GM18520 (cell line): ENCODE results near the gene LENG8.

Experiments used
- ATAC-seq: cut with Tn5 transposase; IDR thresholded peaks from one replicate; pipeline ENCODE4 v1.9.1; 2021; ENCODE audit not compliant: unreplicated experiment

Gene LENG8

DNA sequence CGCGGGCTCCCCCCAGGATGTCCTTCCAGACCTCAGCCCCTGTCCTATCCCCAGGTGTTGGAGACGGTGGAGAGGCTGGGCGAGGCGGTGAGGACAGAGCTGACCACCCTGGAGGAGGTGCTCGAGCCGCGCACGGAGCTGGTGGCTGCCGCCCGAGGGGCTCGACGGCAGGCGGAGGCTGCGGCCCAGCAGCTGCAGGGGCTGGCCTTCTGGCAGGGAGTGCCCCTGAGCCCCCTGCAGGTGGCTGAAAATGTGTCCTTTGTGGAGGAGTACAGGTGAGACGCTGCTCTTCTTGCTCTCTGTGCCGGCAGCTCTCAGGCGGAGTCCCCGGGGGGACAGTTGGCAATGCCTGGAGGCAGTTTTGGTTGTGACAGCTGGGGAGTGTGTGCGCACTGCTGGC, 26.9 kb upstream of the LENG8 start:
- no peak for ATAC-seq

DNA sequence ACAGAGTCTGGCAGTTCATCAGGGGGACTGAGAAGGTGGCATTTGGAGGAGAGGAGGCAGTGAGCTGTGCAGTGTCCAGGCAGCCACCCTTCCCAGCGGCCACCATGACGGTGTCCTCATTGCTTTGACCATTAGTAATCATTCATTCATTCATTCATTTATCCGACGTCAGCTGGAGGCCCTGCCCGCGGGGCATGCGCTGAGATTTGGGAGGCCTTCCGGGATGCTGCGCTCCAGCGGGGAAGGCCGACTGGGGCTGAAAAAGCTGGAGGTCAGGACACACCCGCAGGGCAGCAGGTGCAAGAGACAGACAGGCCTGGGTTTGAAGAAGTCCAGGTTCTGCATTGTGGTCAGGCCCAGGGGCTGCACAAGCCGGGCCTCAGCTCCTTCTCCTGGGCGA, 24.8 kb upstream of the LENG8 start:
- no peak for ATAC-seq

- ATAC-seq = no peak
These were observed 24.2 kb upstream of the LENG8 start for GRCh38 chr19:54424660-54425381.

GRCh38 chr19:54425382-54425723, 23.6 kb upstream of the LENG8 start:
- ATAC-seq = no peak

DNA sequence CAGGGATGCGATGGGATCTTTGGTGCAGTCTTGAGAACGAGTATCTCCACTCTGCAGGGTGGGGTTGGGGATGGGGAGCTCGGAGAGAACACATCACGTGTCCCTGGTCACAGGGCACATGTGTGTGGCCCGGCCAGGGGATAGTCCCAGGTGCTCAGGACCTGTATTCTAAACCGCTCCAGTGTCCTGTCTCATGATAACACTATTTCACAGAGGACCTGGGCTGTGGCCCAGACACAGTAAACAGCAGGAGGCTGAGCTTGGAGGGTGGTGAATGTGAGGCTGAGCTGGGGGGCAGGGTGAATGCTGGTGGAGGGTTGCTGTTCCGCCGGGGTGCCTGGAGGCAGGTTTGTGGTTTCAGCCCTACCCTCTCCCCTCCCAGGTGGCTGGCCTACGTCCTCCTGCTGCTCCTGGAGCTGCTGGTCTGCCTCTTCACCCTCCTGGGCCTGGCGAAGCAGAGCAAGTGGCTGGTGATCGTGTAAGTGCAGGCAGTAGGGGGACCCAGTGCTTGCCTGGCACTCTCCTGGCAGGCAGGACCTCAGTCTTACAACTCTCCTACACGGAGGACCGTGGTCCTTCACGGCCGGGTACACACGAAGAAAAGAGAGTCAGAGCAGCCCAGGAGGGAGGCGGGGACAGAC, 22.6 kb upstream of the LENG8 start:
- no peak for ATAC-seq

GRCh38 chr19:54427586-54427985, 21.4 kb upstream of the LENG8 start:
- ATAC-seq = no peak

GRCh38 chr19:54428323-54429175, 20.4 kb upstream of the LENG8 start:
- no peak for ATAC-seq

DNA sequence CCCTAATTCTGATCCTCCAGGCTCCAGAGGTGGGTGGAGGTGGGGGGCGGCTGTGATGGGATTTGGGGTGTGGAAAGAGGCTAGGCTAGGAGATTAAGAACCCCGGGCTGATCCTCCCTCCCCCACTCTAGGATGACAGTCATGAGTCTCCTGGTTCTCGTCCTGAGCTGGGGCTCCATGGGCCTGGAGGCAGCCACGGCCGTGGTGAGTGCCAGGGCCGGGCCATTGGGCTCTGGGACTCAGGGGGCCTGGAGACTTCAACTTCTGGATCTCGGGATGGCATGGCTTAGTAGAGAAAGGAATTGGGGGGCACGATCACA, 19.9 kb upstream of the LENG8 start:
- ATAC-seq = no peak

DNA sequence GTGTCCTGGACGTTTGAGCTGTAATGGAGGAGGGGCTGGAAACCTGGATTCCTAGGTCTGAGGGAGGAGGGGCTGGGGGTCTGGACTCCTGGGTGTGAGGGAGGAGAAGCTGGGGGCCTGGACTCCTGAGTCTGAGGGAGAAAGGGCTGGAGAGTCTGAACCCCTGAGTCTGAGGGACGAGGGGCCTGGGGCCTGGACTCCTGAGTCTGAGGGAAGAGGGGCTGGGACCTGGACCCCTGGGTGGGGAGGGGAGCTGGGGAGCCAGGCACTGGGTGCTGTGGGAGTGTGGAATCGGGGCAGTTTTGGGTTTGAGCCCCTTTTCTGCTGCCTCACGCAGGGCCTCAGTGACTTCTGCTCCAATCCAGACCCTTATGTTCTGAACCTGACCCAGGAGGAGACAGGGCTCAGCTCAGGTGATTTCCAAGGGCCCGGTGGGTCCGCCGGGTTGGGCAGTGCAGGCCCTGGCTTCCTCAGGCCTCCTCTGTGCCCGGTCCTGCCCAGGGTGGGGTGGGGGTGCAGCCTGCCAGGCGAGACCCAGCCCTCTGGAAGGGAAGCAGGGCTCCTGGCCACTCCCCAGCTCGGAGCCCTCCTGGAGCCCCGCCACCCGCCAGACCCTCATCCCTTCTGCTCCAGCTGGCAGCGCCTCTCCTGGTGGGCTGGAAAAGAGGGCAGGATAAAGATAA, 19.3 kb upstream of the LENG8 start:
- no peak for ATAC-seq

DNA sequence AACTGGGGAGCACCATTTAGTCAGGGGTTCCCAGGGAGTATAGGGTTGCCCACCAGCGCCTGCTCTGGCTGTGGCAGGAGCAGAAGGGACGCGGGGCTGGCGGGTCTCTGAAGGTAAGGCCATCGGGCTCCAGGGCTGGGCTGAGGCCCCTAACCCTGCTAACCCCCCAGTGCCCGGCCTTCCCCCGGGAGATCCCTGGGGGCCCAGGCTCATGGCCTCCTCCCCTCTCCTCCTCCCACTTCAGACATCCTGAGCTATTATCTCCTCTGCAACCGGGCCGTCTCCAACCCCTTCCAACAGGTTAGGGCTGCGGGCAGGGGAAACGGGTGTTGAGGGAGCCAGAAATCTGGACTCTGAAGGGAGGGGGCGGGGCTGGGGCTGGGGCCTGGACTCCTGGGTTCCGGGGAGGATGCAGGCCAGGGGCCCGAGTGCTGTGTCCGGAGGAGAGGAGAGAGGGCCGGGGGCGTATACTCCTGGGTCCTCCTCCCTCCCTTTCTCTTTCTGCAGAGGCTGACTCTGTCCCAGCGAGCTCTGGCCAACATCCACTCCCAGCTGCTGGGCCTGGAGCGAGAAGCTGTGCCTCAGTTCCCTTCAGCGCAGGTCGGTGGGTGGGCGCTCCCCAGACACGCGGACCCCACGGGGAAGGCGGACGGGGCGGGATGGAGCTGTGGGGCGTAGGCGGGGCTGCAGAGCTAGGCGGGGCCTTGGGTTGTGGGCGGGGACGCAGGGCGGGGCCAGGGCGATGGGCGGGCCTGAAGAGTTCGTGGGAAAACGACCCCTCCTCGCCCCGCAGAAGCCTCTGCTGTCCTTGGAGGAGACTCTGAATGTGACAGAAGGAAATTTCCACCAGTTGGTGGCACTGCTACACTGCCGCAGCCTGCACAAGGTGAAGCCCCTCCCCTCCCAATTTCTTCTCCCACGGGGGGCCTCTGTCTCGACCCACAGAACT, 18.4 kb upstream of the LENG8 start:
- no peak for ATAC-seq

DNA sequence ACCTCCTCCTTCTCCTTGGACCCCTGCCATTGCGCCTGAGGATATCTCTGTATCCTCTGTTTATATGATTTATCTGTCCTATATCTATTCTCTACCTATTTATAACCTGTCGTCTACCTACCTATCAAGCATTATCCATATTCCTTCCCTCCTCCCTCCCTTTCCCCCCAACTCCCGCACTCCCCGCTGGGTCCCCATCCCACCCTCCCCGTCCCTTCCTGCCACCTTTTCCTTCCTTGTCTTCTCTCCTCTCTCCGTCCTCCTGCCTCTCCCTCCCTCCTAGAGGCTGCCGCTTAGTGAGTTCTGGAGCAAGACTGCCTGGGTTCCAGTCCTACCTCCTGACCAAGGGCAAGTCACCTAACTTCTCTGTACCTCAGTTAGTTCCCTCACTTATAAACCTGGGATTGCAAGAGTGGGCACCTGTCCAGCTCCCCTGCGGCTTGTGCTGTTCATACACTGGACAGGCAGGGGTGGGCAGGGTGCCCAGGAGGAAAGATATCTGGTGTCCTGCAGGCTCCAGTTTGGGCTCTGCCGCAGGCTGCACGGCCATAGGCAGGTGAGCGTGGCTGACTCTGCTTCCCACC, 17.7 kb upstream of the LENG8 start:
- no peak for ATAC-seq

DNA sequence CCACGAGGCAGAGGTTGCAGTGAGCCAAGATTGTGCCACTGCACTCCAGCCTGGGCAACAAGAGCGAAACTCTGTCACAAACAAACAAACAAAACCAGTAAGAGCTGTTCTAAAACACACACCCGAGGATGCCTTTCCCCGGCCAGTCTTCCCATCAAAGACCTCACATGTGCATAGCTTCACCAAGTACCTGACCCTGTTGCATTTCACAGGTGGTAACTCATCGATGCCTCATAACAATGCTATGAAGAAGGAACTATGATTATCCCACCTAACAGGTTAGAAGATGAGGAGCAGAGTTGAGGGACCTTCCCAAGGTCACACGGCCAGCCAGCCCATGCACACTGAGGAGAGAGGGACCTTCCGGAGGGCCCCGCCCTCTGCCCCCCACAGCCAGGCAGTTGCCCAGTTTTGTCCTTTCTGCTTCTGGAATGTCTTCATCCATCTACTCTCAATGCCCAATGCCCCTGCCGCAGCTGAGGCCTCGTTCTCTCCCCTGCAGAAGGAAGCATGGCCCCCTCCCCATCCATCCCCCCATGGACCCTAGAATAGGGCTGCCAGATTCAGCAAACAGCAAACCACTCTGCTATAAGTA, 16.8 kb upstream of the LENG8 start:
- no peak for ATAC-seq

DNA sequence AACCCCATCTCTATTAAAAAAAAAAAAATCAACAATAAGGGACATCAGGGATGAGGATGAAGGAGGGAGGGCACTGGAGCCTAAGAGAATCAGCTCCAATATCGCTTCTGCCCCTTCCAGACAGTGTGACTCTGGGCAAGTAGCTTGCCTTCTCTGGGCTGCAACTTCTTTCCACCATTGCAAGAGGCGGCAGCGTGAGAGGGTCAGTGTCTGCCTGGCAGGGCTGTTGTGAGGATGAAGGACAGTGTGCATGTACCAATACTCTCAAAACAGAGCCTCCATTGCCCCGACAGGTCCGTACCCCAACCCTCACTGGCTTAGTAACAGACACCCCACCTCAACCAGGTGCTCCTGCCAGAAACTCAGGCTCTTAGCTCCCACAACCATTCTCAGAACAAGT, 15.3 kb upstream of the LENG8 start:
- no peak for ATAC-seq

- no peak for ATAC-seq
These were observed 14.7 kb upstream of the LENG8 start for GRCh38 chr19:54434112-54434872.

DNA sequence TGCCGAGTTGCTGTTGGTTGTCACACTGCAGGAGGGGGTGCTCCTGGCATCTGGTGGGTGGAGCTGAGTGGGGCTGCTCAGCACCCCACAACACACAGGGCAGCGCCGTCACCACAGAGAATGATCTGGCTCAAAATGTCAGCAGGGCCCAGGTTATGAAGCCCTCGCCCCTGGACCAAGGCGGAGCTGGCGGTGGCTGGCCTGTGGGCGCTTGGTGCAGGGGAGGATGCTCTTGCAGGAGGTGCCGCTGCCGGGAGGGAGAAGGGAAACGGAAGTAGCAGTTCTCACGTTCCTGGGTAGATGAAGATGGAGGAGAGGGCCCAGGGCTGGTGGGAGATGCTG, 14.2 kb upstream of the LENG8 start:
- no peak for ATAC-seq

DNA sequence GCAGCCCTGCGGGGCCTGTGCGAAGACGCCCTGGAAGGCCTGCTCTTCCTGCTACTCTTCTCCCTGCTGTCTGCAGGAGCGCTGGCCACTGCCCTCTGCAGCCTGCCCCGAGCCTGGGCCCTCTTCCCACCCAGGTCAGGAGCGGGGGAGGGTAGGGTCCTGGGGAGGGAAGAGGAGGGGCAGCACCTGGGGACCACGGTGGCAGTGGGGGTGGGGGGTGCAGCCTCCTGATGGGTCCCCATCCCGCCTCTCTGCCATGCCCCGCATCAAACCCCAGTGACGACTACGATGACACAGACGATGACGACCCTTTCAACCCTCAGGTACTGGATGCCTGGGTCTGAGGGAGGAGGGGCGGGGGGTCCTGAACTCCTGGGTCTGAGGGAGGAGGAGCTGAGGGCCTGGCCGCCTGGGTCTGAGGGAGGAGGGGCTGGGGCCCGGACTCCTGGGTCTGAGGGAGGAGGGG, 13.4 kb upstream of the LENG8 start:
- ATAC-seq = no peak

DNA sequence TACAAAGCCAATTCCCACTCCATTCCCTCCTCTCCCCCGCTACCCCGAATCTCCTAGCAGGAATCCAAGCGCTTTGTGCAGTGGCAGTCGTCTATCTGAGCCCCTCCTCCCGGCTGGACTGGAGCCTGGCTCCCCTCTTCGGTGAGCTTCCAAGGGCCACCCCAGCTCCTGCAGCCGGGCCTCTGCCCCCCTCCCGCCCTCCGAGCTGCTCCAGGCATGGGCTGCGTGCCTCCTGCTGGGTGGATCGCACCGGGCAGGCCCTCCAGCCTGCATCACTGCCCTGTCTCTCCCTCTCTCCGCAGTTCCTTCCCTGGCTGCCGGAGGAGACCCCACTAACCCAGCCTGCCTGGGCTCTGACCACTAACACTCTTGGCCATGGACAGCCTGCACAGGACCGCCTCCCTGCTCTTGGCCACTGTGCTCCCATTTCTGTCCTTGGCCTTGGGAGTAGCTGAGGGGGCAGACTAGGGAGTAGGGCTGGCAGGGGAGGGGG, 12.9 kb upstream of the LENG8 start:
- ATAC-seq = no peak

DNA sequence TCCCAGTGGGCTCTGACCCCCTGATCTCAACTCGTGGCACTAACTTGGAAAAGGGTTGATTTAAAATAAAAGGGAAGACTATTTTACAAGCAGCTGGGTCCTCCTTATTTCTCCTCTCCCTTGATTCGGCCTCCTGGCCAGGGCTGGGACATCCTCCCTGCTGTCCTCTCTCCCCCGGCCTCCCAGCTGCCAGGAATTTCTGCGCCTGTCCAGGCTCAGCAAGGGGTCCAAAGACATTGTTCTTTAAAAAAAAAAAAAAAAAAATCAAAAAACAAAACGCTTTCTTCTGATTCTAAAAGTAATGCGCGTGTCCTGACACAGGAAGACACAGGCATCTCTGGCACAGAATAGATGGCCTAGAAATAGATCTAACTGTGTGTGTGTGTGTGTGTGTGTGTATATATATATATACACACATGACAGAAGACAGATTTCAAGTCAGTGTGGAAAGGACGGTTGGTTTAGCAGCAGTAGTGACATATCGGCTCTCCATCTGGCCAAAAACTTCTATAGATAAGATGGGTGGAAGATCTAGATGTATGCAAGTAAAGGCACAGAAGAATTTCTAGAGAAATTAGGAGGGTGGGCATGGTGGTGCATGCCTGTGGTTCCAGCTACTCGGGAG, 12.3 kb upstream of the LENG8 start:
- no peak for ATAC-seq
